Epithelial cell of prostate (primary cell): ENCODE measurements around the gene SMIM21.

ENCODE experiments used
- DNase-seq: peaks from one replicate; pipeline ENCODE4 v3.0.0-alpha.2; 2011; ENCODE audit warnings: low read depth, low spot score
- H3K27ac ChIP-seq: fragments of 450-650 bp; 2 replicates; pipeline ENCODE4 v1.5.1; 2017; ENCODE audit warnings: mild to moderate bottlenecking

The SMIM21 gene

DNA sequence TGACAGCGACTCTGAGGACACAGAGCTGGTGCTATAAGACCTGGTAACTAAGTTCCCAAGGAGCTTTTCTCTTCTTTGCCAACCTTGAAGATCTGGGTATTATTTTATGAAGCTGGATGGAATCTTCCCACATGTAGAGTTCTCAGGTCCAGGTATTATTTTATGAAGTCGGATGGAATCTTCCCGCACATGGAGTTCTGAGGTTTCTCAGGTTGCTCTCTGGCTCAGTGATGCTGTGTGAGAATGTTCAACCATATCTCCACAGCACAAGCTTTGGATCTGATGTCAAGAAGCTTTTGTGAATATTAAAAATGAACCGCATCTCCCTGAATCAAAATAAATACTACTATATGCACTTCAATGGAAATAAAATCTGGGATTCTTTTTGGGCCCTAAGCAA lies at the start of gene SMIM21:
Gene SMIM21 (minus strand): TSS at position 101 of the 400 bp plus-strand sequence. CDS start 140 bp downstream, outside the sequence.
- no peak for DNase-seq
- no peak within 1 kb of the TSS for H3K27ac ChIP-seq

DNA sequence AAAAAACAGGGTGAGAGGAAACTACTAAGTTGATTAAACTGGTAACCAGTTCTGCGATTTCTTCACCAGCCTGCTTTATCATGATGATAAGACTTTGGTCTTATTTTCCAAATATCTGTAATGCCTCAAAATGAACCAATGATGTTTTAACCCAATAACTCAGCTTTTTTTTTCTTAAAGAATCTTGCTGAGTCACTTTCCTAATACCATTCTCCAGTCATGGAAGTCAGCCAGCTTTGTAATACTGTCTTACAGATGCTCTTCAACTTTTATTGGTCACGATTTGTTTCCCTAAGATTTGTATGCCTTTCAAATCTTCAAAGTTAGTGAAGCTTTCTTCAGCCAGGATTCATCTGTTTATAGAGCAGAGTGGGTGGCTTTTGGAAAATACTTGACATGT lies 47.7 kb upstream of the SMIM21 start:
- H3K27ac ChIP-seq = no peak overlapping the region
- DNase-seq = peak; percentile 16

DNA sequence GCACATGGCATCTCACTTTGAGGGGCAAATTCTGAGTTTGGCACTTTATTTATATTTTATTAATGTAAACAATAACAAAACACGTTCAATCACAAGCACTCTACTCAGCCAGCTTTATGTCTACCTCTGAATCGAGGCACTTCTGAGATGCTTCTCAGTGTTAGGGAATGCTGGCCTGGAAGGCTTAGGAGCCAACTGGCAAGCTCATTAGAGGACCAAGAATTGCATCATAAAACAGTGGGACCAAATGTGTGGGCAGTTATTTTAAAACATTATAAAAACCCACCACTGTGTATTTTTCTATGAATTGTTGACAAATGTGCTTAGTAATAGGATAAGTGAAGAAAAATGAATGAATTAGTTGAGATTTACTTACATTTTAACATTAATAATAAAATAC lies 46.8 kb upstream of the SMIM21 start:
- DNase-seq = no peak
- H3K27ac ChIP-seq = no peak overlapping the region

DNA sequence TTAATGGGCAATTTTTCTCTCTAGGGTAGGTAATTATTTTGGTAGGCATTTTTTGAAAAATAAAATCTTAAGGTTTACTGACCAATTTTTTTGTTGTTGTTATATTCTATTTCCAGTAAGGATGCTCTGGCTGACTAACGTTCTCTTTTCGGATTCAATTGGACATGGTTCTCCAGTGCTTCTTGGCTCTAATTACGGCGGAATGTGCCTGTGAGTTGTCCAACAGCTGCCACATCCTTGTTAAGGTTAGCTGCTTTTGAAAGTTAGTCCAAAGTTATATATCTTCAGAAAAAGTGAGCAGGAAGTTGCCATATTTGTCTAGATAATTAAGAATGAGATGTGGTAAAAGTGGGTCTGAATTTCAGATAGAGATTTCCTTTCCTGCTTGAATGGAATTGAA lies 45.8 kb upstream of the SMIM21 start:
- no peak for DNase-seq
- no peak overlapping the region for H3K27ac ChIP-seq

DNA sequence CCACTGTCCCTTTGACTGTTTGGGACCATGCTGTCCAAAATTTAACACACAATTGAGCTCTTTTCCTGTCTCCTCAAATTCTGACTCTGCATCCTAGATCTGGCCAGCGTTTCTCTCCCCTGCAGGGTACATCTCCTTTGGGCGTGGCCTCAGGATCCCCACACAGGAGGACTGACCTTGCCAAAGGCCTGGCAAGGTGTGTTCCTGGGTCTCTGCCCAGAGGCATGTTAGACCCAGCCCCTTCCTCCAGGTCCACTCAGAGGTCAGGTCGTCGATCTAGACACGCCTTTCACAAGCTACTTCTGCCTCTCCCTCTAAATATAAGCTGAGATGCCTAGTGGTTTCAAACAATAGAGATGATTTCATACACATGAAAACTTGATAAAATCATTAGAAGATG lies 45.4 kb upstream of the SMIM21 start:
- H3K27ac ChIP-seq = no peak overlapping the region
- no peak for DNase-seq

GRCh38 chr18:75472396-75472795 lies 44.9 kb upstream of the SMIM21 start:
- no peak for DNase-seq
- H3K27ac ChIP-seq = no peak overlapping the region

GRCh38 chr18:75471850-75472249 lies 44.3 kb upstream of the SMIM21 start:
- no peak overlapping the region for H3K27ac ChIP-seq
- no peak for DNase-seq

- no peak overlapping the region for H3K27ac ChIP-seq
- DNase-seq = no peak
These were observed 40.3 kb upstream of the SMIM21 start for GRCh38 chr18:75467851-75468250.

- H3K27ac ChIP-seq = no peak overlapping the region
- DNase-seq = no peak
These were observed 39.8 kb upstream of the SMIM21 start for GRCh38 chr18:75467281-75467795.

DNA sequence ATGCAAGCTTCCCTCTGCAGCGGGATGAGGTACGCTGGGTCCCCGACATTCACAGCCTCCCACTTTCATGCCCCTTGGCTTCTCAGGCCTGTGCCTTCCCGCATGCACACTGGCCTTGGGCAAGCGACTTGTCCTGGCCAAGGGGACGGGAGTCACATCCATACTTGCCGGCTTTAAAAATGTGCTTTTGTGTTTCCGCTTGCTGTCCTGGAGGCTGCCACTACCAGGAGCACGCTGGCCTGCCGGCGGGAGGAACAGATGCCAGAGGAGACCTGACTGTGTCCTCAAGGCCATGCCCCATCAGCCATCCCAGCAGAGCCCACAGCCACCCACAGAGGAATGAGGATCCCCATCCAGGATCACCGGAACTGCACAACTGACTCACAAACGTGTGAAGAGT lies 36.9 kb upstream of the SMIM21 start:
- DNase-seq = no peak
- H3K27ac ChIP-seq = no peak overlapping the region

DNA sequence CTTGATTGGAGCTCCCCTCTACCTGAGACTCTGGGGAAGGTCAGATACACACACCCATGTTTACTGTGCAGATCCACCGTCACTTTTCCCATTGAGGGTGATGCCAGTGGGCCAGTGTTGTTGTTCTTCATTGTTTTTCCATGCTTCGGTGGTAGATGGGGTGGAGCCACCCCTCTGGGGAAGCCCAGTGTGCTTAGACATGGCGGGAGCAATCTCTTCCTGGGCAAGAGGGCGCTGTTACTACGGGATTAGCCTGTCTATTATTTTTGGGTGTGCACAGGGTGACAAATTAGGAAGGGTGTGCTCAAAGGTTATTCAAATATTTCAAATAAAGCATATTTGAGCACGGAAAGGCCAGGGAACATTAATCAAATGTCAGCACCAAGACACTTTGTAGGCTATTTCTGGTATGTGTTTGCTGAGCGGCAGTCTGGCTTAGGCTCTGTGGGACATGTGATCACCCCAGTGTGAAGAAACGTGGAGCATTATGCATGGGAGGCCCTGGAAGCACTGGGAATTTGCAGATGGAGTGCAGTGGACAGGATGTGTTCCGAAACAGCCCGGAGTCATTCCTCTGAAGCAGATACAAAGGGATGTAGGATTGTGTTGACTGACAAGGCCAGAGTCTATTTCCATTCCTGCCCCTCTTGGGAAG lies 34.8 kb upstream of the SMIM21 start:
- DNase-seq = no peak
- H3K27ac ChIP-seq = no peak overlapping the region

DNA sequence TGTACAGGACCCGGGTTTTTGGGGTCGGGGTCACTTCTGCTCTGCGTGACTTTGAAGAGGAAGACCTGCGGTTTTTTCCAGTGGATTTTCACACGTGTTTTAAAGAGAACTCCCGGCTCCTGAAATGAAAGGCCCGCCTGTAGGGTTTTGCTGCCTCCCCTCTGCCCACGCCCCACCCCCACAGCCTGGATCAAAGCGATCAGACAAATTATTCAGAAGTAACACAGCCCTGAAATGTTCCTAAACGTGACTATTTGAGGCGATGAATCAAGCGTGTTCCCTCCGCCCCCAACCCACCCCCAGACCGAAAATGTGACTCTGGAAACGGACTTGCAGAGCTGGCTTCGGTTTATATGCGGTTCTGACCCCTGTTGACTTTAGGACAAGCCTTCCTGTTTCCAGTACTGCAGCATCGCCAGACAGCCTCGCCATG lies 28.7 kb upstream of the SMIM21 start:
- H3K27ac ChIP-seq = no peak overlapping the region
- no peak for DNase-seq

- no peak for DNase-seq
These were observed 28.0 kb upstream of the SMIM21 start for GRCh38 chr18:75455249-75456198.

GRCh38 chr18:75454022-75454795 lies 26.7 kb upstream of the SMIM21 start:
- DNase-seq = no peak
- no peak overlapping the region for H3K27ac ChIP-seq

More at GRCh38 chr18:75455249-75456198, 28.0 kb upstream of the SMIM21 start:
- no peak overlapping the region for H3K27ac ChIP-seq

DNA sequence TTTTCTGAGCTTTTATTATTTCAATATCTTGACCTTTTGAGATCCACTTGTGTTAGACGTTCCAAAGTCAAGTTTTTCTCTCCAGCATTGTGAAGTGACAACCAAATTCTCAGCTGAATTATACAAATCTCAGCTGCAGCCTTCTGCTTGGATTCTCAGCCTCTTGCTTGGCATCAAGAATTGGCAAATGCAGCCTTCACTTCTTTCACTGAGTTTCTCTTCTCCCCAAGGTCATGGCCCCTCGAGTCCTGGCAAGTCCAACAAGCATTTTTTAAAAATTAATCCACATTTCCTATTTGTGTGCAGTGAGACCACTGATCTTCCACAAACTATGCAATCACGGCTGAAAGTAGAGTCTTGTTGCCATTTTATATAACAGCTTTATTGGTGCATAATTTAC lies 23.4 kb upstream of the SMIM21 start:
- H3K27ac ChIP-seq = no peak overlapping the region
- DNase-seq = no peak

- DNase-seq = no peak
- H3K27ac ChIP-seq = no peak overlapping the region
These were observed 14.4 kb upstream of the SMIM21 start for GRCh38 chr18:75441896-75442295.

DNA sequence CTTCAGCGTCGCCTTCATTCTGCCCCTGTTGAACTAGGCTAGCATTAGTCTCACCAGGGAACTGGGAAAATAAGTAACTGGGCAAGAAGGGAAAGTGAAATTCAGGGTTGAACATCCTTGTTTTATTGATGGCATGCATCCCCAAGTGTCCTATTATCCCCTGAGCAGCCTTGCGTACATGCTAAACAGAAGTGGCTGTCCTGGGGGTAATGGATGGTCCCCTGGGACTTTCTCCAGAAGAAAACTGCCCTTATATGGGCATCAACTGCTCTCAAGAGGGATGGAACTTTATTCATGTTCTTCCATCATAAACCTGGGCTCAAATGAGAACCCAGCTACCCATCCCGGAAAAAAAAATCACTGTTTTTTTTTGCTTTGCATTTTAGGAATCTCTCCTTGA lies 11.8 kb upstream of the SMIM21 start:
- DNase-seq = no peak
- H3K27ac ChIP-seq = no peak overlapping the region

DNA sequence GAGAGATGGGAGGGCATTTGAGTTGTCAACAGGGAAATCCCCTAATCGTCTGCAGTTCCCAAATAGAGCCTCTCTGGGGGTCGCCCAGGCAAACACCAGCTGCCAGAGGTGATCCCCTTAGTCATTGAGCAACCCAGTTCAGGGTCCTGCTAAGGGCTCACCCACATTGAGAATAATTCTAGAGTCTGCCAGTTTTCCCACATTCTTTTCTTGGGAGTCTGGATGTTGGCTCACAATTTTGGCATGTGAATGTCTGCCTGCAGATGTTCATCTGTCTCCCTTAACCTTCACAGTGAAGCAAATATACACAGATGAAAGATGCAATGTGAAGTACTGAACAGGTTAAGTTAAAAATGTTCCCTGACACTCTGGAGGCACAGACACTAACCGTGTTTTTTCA lies 11.4 kb upstream of the SMIM21 start:
- no peak overlapping the region for H3K27ac ChIP-seq

GRCh38 chr18:75437979-75438378 lies 10.5 kb upstream of the SMIM21 start:
- H3K27ac ChIP-seq = no peak overlapping the region
- DNase-seq = no peak

More for the DNA sequence above, 11.4 kb upstream of the SMIM21 start:
- no peak for DNase-seq

GRCh38 chr18:75433098-75433497 lies 5.6 kb upstream of the SMIM21 start:
- no peak overlapping the region for H3K27ac ChIP-seq
- DNase-seq = no peak
